Liver (tissue), 9 donors: ENCODE results near the gene GIMAP4. TPM values are rescaled to one million over a fixed set of nuclear protein-coding genes. Genes with fewer than 3 reads are reported as not detected.

Source experiments
- DNase-seq: peaks from one replicate; pipeline ENCODE4 v3.0.0-alpha.2; 2017; ENCODE audit warnings: low spot score
- H3K27ac ChIP-seq, 2 donors: one replicate each; pipeline ENCODE4 v1.7.0; 2013; ENCODE audit warnings: inconsistent platforms in 2 of 2, low read length in 2 of 2, control low read depth in 1 of 2, low read depth in 1 of 2, mild to moderate bottlenecking in 1 of 2
- H3K27me3 ChIP-seq, 4 donors: one replicate each; pipeline versions ENCODE4 v1.6.1 to v1.7.0; 2013; ENCODE audit warnings: low read length in 3 of 4, inconsistent platforms in 1 of 4, mild to moderate bottlenecking in 1 of 4, moderate library complexity in 1 of 4; ENCODE audit not compliant: control insufficient read depth in 4 of 4, insufficient read depth in 4 of 4
- H3K36me3 ChIP-seq, 4 donors: one replicate each; pipeline versions ENCODE4 v1.6.1 to v1.7.0; 2013; ENCODE audit warnings: low read length in 3 of 4, mild to moderate bottlenecking in 3 of 4, low read depth in 1 of 4, moderate library complexity in 1 of 4; ENCODE audit not compliant: control insufficient read depth in 4 of 4, insufficient read depth in 3 of 4
- H3K4me1 ChIP-seq, 4 donors: one replicate each; pipeline versions ENCODE4 v1.6.1 to v1.7.0; 2013; ENCODE audit warnings: low read length in 3 of 4, mild to moderate bottlenecking in 3 of 4, moderate library complexity in 1 of 4; ENCODE audit not compliant: control insufficient read depth in 4 of 4, insufficient read depth in 4 of 4
- H3K4me3 ChIP-seq, 3 donors: one replicate each; pipeline versions ENCODE4 v1.6.1 to v1.7.0; 2013; ENCODE audit warnings: low read length in 3 of 3, control low read depth in 1 of 3, low read depth in 1 of 3, mild to moderate bottlenecking in 1 of 3
- H3K9ac ChIP-seq, 2 donors: one replicate each; pipeline ENCODE4 v1.7.0; 2013; ENCODE audit warnings: low read length in 2 of 2, mild to moderate bottlenecking in 2 of 2, moderate library complexity in 2 of 2, control low read depth in 1 of 2, low read depth in 1 of 2
- H3K9me3 ChIP-seq, 4 donors: one replicate each; pipeline versions ENCODE4 v1.6.1 to v1.7.0; 2013; ENCODE audit warnings: low read length in 3 of 4; ENCODE audit not compliant: control insufficient read depth in 4 of 4
- ATF3 ChIP-seq: IDR thresholded peaks from 2 replicates; pipeline ENCODE4 v1.6.1; 2016; ENCODE audit warnings: antibody characterized with exemption
- EGR1 ChIP-seq, 2 donors: IDR thresholded peaks; 2 replicates each; pipeline ENCODE4 v1.6.1; 2016 to 2018; ENCODE audit warnings: antibody characterized with exemption in 2 of 2, low read depth in 2 of 2
- FOXA1 ChIP-seq: IDR thresholded peaks from 2 replicates; pipeline ENCODE4 v1.6.1; 2016; ENCODE audit warnings: antibody characterized with exemption
- FOXA2 ChIP-seq: IDR thresholded peaks from 2 replicates; pipeline ENCODE4 v1.6.1; 2016; ENCODE audit warnings: antibody characterized with exemption
- GABPA ChIP-seq, 2 donors: IDR thresholded peaks in 1 of 2; conservative IDR thresholded peaks in 1 of 2; 2 replicates each; pipeline ENCODE4 v1.6.1; 2016; ENCODE audit warnings: antibody characterized with exemption in 2 of 2, mild to moderate bottlenecking in 1 of 2, moderate library complexity in 1 of 2
- HNF4A ChIP-seq, 2 donors: conservative IDR thresholded peaks; 2 replicates each; pipeline ENCODE4 v1.6.1; 2016; ENCODE audit warnings: antibody characterized with exemption in 2 of 2, mild to moderate bottlenecking in 2 of 2
- HNF4G ChIP-seq: IDR thresholded peaks from 2 replicates; pipeline ENCODE4 v1.6.1; 2016; ENCODE audit warnings: antibody characterized with exemption
- JUND ChIP-seq, 2 donors: IDR thresholded peaks; 2 replicates each; pipeline ENCODE4 v1.6.1; 2016; ENCODE audit warnings: antibody characterized with exemption in 2 of 2
- NR2F2 ChIP-seq: IDR thresholded peaks from 2 replicates; pipeline ENCODE4 v1.6.1; 2016; ENCODE audit warnings: antibody characterized with exemption
- RAD21 ChIP-seq, 2 donors: IDR thresholded peaks; 2 replicates each; pipeline ENCODE4 v1.6.1; 2016; ENCODE audit warnings: antibody characterized with exemption in 2 of 2, mild to moderate bottlenecking in 2 of 2
- REST ChIP-seq: IDR thresholded peaks from 2 replicates; pipeline ENCODE4 v1.6.1; 2016; ENCODE audit warnings: antibody characterized with exemption, mild to moderate bottlenecking
- RXRA ChIP-seq, 2 donors: IDR thresholded peaks; 2 replicates each; pipeline ENCODE4 v1.6.1; 2017 to 2018; ENCODE audit warnings: antibody characterized with exemption in 2 of 2, mild to moderate bottlenecking in 1 of 2
- SP1 ChIP-seq: IDR thresholded peaks from 2 replicates; pipeline ENCODE4 v1.6.1; 2018; ENCODE audit warnings: antibody characterized with exemption, mild to moderate bottlenecking
- TAF1 ChIP-seq: conservative IDR thresholded peaks from 2 replicates; pipeline ENCODE4 v1.6.1; 2016; ENCODE audit warnings: antibody characterized with exemption, mild to moderate bottlenecking
- YY1 ChIP-seq: IDR thresholded peaks from 2 replicates; pipeline ENCODE4 v1.6.1; 2016; ENCODE audit warnings: antibody characterized with exemption, mild to moderate bottlenecking
- WGBS: extraction: QIAGEN DNeasy Blood & Tissue Kit; methylation state at CpG from one replicate; pipeline ENCODE4 v1.1.7; 2013; 5-methylcytosine and 5-hydroxymethylcytosine counted together
- polyA plus RNA-seq, 2 donors: library from polyadenylated mRNA; stranded (reverse) in 1 of 2; unstranded in 1 of 2; fragments of 200-250 nt in 1 of 2; fragments of >200 nt in 1 of 2; fragmentation: Nextera tagmentation in 1 of 2; extraction: Ambion mirVana in 1 of 2; gene quantifications; one replicate each; pipeline versions ENCODE4 v1.2.1 to v1.2.3, GENCODE V29; 2013 to 2015
- total RNA-seq, 2 donors: library from RNA; depleted of rRNA; stranded (reverse); fragments of >200 nt; gene quantifications; one replicate each; pipeline ENCODE4 v1.2.3, GENCODE V29; 2014
- TF ChIP-seq, protein P1 (sequence below): IDR thresholded peaks from 2 replicates; pipeline ENCODE4 v1.6.1; 2016; ENCODE audit warnings: antibody characterized with exemption
- TF ChIP-seq, protein P2 (sequence below): IDR thresholded peaks from 2 replicates; pipeline ENCODE4 v1.6.1; 2016; ENCODE audit warnings: antibody characterized with exemption
- TF ChIP-seq, protein P3 (sequence below): fragments of 150-350 bp; IDR thresholded peaks from 2 replicates; pipeline ENCODE4 v1.5.1; 2017; ENCODE audit warnings: improper control_type of control experiment, low read depth, low read length; ENCODE audit not compliant: missing input control
- donor health status: healthy.
- donor health status: healthy.
- donor health status: healthy.
- donor health status: healthy.
- donor health status: healthy.

GIMAP4 gene
- total and polyA plus RNA-seq, 4 donors: 14.6 to 21.3 (median 15.7) TPM

- TF ChIP-seq REST: no peak
- TF ChIP-seq NR2F2: no peak
- no peak for TF ChIP-seq YY1
- TF ChIP-seq, protein P1, sequence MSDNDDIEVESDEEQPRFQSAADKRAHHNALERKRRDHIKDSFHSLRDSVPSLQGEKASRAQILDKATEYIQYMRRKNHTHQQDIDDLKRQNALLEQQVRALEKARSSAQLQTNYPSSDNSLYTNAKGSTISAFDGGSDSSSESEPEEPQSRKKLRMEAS: no peak
- no peak for TF ChIP-seq RXRA (IDR thresholded peaks at IDR 0.05)
Observed at GRCh38 chr7:150569245-150569955, 2.2 kb downstream of the GIMAP4 start (continued).

GRCh38 chr7:150570556-150571465 lies 3.6 kb downstream of the GIMAP4 start:
- peaks cover 0 to 7% (median 2%) of the 10 kb centered on the region in 4 donors for H3K36me3 ChIP-seq
- H3K27me3 ChIP-seq: no peaks in the 10 kb centered on the region
- TF ChIP-seq JUND (IDR thresholded peaks at IDR 0.05) (no peak), SP1 (no peak), YY1 (no peak), TAF1 (no peak), RAD21 (IDR thresholded peaks at IDR 0.05) (peak in 1 of 2 donors; percentile 11), FOXA2 (no peak), FOXA1 (no peak), EGR1 (IDR thresholded peaks at IDR 0.05; ENCODE audit: low read depth in 2 of 2) (no peak), HNF4G (no peak), ATF3 (no peak), REST (no peak), NR2F2 (peak; percentile 24), RXRA (IDR thresholded peaks at IDR 0.05) (no peak), GABPA (IDR thresholded peaks at IDR 0.05 in 1 of 2, conservative IDR thresholded peaks at IDR 0.05 in 1 of 2) (no peak), HNF4A (conservative IDR thresholded peaks at IDR 0.05) (no peak)
- TF ChIP-seq, protein P1: peak; percentile 44
- TF ChIP-seq, protein P2, sequence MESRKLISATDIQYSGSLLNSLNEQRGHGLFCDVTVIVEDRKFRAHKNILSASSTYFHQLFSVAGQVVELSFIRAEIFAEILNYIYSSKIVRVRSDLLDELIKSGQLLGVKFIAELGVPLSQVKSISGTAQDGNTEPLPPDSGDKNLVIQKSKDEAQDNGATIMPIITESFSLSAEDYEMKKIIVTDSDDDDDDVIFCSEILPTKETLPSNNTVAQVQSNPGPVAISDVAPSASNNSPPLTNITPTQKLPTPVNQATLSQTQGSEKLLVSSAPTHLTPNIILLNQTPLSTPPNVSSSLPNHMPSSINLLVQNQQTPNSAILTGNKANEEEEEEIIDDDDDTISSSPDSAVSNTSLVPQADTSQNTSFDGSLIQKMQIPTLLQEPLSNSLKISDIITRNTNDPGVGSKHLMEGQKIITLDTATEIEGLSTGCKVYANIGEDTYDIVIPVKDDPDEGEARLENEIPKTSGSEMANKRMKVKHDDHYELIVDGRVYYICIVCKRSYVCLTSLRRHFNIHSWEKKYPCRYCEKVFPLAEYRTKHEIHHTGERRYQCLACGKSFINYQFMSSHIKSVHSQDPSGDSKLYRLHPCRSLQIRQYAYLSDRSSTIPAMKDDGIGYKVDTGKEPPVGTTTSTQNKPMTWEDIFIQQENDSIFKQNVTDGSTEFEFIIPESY: no peak
- TF ChIP-seq, protein P3, sequence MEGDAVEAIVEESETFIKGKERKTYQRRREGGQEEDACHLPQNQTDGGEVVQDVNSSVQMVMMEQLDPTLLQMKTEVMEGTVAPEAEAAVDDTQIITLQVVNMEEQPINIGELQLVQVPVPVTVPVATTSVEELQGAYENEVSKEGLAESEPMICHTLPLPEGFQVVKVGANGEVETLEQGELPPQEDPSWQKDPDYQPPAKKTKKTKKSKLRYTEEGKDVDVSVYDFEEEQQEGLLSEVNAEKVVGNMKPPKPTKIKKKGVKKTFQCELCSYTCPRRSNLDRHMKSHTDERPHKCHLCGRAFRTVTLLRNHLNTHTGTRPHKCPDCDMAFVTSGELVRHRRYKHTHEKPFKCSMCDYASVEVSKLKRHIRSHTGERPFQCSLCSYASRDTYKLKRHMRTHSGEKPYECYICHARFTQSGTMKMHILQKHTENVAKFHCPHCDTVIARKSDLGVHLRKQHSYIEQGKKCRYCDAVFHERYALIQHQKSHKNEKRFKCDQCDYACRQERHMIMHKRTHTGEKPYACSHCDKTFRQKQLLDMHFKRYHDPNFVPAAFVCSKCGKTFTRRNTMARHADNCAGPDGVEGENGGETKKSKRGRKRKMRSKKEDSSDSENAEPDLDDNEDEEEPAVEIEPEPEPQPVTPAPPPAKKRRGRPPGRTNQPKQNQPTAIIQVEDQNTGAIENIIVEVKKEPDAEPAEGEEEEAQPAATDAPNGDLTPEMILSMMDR: no peak
- DNase-seq: no peak
- H3K4me1 ChIP-seq: no peaks in the 10 kb centered on the region
- no peaks in the 10 kb centered on the region for H3K9me3 ChIP-seq
- H3K27ac ChIP-seq: peak overlapping the region in 1 of 2 donors; percentile 10
- H3K4me3 ChIP-seq: no peak overlapping the region
- WGBS: 76% methylated on average over 5 of the region's 5 CpGs
- no peak overlapping the region for H3K9ac ChIP-seq
